Testis (tissue), 3 donors: Measurements from ENCODE around the gene PTDSS2. TPM values are rescaled to one million over a fixed set of nuclear protein-coding genes. Genes with fewer than 3 reads are reported as not detected.
"Not testable (repeated sequence)": the region's sequence is repeated elsewhere in the genome, so short reads cannot be mapped to it uniquely, and the experiment has no call there.

ENCODE experiments used
- DNase-seq: peaks from one replicate; pipeline ENCODE4 v3.0.0-alpha.2; 2019
- H3K27ac ChIP-seq, 2 donors: fragments of 200-600 bp; sonication (generic); one replicate each; pipeline ENCODE4 v1.5.1; 2019
- H3K27me3 ChIP-seq: fragments of 200-600 bp; sonication (generic); one replicate; pipeline ENCODE4 v1.5.1; 2019
- H3K36me3 ChIP-seq: fragments of 200-600 bp; sonication (generic); one replicate; pipeline ENCODE4 v1.5.1; 2017; ENCODE audit warnings: low read depth; ENCODE audit errors: missing control alignments
- H3K4me1 ChIP-seq: fragments of 200-600 bp; sonication (generic); one replicate; pipeline ENCODE4 v1.5.1; 2019
- H3K4me3 ChIP-seq, 2 donors: fragments of 200-600 bp; sonication (generic); one replicate each; pipeline ENCODE4 v1.5.1; 2017 to 2019
- H3K9me3 ChIP-seq: fragments of 200-600 bp; sonication (generic); one replicate; pipeline ENCODE4 v1.5.1; 2017
- POLR2A ChIP-seq: fragments of 450-650 bp; IDR thresholded peaks from one replicate; pipeline ENCODE4 v1.6.1; 2017; ENCODE audit warnings: antibody characterized with exemption, mild to moderate bottlenecking, moderate library complexity
- WGBS, 2 donors: methylation state at CpG; one replicate each; pipeline ENCODE4 v1.1.5; 2018; 5-methylcytosine and 5-hydroxymethylcytosine counted together
- intact Hi-C: fragments of 100-400 bp; cut with DNase I; formaldehyde crosslinking; loops from one replicate; pipeline ENCODE4 v1.15.1; 2023; ENCODE audit warnings: low total_unique reads
- polyA plus RNA-seq: library from polyadenylated mRNA; stranded (reverse); fragments of 350-450 nt; fragmentation: Illumina TruSeq; extraction: RNeasy Lipid Tissue Mini Kit (QIAGEN cat#74804); gene quantifications from one replicate; pipeline ENCODE4 v1.2.3, GENCODE V29; 2014; ENCODE audit warnings: low read depth, low replicate concordance; ENCODE audit not compliant: insufficient read depth
- total RNA-seq, 2 donors: library from RNA; depleted of rRNA; stranded (reverse); fragments of >200 nt; gene quantifications; one replicate each; pipeline ENCODE4 v1.2.3, GENCODE V29; 2016
- TF ChIP-seq, protein P1 (sequence below), 3 experiments: fragments of 450-650 bp in 2 of 3; fragments of 200-600 bp in 1 of 3; sonication (generic) in 1 of 3; IDR thresholded peaks; one replicate each; pipeline ENCODE4 v1.5.1; 2016 to 2019; ENCODE audit warnings: antibody characterized with exemption in 3 of 3, mild to moderate bottlenecking in 2 of 3, moderate library complexity in 1 of 3

PTDSS2 gene
- total and polyA plus RNA-seq, 3 donors from 2014 or later = 107 to 160 (median 116) TPM

- no peak overlapping the region for H3K4me3 ChIP-seq
- intact Hi-C loops = no loop called here
- 92 to 95% methylated on average over 29 of the region's 29 CpGs for WGBS, 2 donors
- H3K9me3 ChIP-seq = no peaks in the 10 kb centered on the region
- no peak for TF ChIP-seq POLR2A
- TF ChIP-seq, protein P1, sequence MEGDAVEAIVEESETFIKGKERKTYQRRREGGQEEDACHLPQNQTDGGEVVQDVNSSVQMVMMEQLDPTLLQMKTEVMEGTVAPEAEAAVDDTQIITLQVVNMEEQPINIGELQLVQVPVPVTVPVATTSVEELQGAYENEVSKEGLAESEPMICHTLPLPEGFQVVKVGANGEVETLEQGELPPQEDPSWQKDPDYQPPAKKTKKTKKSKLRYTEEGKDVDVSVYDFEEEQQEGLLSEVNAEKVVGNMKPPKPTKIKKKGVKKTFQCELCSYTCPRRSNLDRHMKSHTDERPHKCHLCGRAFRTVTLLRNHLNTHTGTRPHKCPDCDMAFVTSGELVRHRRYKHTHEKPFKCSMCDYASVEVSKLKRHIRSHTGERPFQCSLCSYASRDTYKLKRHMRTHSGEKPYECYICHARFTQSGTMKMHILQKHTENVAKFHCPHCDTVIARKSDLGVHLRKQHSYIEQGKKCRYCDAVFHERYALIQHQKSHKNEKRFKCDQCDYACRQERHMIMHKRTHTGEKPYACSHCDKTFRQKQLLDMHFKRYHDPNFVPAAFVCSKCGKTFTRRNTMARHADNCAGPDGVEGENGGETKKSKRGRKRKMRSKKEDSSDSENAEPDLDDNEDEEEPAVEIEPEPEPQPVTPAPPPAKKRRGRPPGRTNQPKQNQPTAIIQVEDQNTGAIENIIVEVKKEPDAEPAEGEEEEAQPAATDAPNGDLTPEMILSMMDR (IDR thresholded peaks at IDR 0.05) = no peak
- H3K4me1 ChIP-seq = peaks cover 2% of the 10 kb centered on the region
- DNase-seq = no peak
- no peak overlapping the region for H3K27ac ChIP-seq
- H3K36me3 ChIP-seq = no peaks in the 10 kb centered on the region
- H3K27me3 ChIP-seq = no peaks in the 10 kb centered on the region
These were observed 62.9 kb downstream of the PTDSS2 start for GRCh38 chr11:512761-513595.

DNA sequence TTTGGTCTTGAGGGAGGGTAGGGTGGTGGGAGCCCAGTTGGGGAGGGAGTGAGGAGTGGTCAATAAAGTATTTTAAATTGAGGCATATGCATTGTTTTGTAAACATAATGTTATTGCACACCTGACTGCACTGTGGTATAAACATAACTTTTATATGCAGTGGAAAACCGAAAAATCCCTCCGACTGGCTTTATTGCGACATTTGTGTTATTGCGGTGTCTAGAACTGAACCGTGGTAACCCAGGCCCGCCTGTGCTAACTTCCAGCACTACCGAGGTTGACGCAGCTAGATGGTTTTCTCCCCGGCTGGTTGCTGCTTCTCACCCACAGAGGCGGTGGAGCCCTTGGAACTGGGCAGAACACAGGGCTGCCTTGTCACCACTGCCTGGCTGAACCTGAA is 64.5 kb downstream of the PTDSS2 start:
- no peak overlapping the region for H3K4me3 ChIP-seq
- no peaks in the 10 kb centered on the region for H3K9me3 ChIP-seq
- H3K4me1 ChIP-seq = no peaks in the 10 kb centered on the region
- H3K27ac ChIP-seq = no peak overlapping the region
- no peaks in the 10 kb centered on the region for H3K27me3 ChIP-seq
- intact Hi-C loops = no loop called here
- 90 to 93% methylated on average over 10 of the region's 10 CpGs for WGBS, 2 donors
- no peak for TF ChIP-seq POLR2A
- TF ChIP-seq, protein P1 (IDR thresholded peaks at IDR 0.05) = no peak
- no peak for DNase-seq
- H3K36me3 ChIP-seq = no peaks in the 10 kb centered on the region

DNA sequence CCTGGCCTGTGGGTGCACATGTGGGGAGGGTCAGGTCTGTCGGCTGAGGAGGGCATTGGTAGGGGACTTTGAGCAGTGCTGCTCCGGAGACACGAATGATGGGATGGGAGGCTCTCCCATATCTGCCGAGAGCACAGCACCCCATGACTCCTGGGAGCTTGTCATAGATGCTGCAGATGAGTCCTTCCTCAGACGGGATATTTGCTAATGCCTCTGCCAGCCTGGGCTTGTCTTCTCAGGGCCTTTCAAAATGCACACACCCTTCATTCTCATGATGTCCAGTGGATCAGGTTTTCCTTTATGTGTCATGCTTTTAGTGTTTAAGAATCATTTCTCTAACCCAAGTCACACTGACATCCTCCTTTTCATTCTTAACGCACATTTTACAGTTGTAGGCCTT is 65.1 kb downstream of the PTDSS2 start:
- TF ChIP-seq, protein P1 (IDR thresholded peaks at IDR 0.05) = no peak
- TF ChIP-seq POLR2A = no peak
- DNase-seq = no peak
- WGBS, 2 donors = 91 to 97% methylated on average over 6 of the region's 6 CpGs
- Histone ChIP-seq H3K27me3 (no peaks in the 10 kb centered on the region), H3K36me3 (no peaks in the 10 kb centered on the region), H3K27ac (no peak overlapping the region), H3K4me3 (no peak overlapping the region), H3K9me3 (no peaks in the 10 kb centered on the region), H3K4me1 (no peaks in the 10 kb centered on the region)
- intact Hi-C loops = no loop called here

DNA sequence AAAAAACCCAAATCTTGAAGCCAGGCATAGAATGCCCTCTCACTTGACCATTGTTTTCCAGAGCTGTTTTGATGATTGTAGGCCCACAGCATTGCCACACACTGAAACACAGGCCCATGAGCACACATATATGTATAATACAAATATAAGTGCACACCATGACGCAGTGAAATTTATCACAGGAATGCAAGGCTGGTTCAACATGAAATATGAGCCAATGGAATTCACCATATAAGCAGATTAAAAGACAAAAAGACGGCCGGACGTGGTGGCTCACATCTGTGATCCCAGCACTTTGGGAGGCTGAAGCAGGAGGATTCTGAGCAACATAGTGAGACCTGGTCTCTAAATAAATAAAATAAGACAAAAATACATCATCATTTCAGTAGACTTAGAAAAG is 66.3 kb downstream of the PTDSS2 start:
- WGBS, 2 donors = 90 to 97% methylated on average over 4 of the region's 4 CpGs
- Histone ChIP-seq H3K9me3 (no peaks in the 10 kb centered on the region), H3K4me1 (no peaks in the 10 kb centered on the region), H3K27ac (no peak overlapping the region), H3K36me3 (no peaks in the 10 kb centered on the region), H3K27me3 (no peaks in the 10 kb centered on the region), H3K4me3 (no peak overlapping the region)
- DNase-seq = no peak
- TF ChIP-seq, protein P1 (IDR thresholded peaks at IDR 0.05) = no peak
- no peak for TF ChIP-seq POLR2A
- intact Hi-C loops = no loop called here

DNA sequence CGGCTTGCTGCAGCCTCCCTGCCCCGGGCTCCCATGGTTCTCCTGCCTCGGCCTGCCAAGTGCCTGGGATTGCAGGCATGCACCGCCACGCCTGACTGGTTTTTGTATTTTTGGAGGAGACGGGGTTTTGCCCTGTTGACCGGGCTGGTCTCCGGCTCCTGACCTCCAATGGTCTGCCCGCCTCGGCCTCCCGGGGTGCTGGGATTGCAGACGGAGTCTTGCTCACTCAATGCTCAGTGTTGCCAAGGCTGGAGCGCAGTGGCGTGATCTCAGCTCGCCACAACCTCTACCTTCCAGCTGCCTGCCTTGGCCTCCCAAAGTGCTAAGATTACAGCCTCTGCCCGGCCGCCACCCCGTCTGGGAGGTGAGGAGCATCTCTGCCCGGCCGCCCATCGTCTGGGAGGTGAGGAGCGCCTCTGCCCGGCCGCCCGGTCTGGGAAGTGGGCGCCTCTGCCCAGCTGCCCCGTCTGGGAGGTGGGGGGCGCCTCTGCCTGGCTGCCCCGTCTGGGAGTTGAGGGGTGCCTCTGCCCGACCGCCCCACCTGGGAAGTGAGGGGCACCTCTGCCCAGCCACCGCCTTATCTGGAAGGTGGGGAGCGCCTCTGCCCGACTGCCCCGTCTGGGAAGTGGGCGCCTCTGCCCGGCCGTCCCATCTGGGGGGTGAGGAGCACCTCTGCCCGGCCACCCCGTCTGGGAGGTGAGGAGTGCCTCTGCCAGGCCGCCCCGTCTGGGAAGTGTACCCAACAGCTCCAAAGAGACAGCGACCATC is 67.0 kb downstream of the PTDSS2 start:
- H3K27me3 ChIP-seq, H3K36me3 ChIP-seq, H3K27ac ChIP-seq, DNase-seq, intact Hi-C loops, H3K4me3 ChIP-seq, H3K4me1 ChIP-seq, H3K9me3 ChIP-seq: not testable (repeated sequence)
- 94% methylated on average over 12 to 33 of the region's 43 CpGs for WGBS, 2 donors
